Activated CD4-positive, alpha-beta T cell treated with anti-CD3 and anti-CD28 coated beads, Interleukin-2, amount 50 U/mL, for 24 hours (primary cell): ENCODE data around the gene ZYG11B.
"Not testable (repeated sequence)": the region's sequence is repeated elsewhere in the genome, so short reads cannot be mapped to it uniquely, and the experiment has no call there.

Experiments
- DNase-seq, 2 donors: peaks; one replicate each; pipeline ENCODE4 v3.0.0-alpha.2; 2020; ENCODE audit warnings: low read depth in 1 of 2, low spot score in 1 of 2

ZYG11B gene

GRCh38 chr1:52706941-52707926 lies 19.0 kb upstream of the ZYG11B start:
- no peak for DNase-seq

- DNase-seq: no peak
These were observed 18.2 kb upstream of the ZYG11B start for GRCh38 chr1:52707927-52708655.

GRCh38 chr1:52709016-52709415 lies 17.2 kb upstream of the ZYG11B start:
- DNase-seq: no peak

GRCh38 chr1:52713590-52713989 lies 12.7 kb upstream of the ZYG11B start:
- DNase-seq: no peak

- DNase-seq: not testable (repeated sequence)
These were observed 11.0 kb upstream of the ZYG11B start for GRCh38 chr1:52715296-52715695.

- no peak for DNase-seq
These were observed 3.0 kb upstream of the ZYG11B start for GRCh38 chr1:52723260-52723659.

GRCh38 chr1:52725903-52726264 lies 369 bp upstream of the ZYG11B start:
- DNase-seq: no peak

GRCh38 chr1:52727114-52727586 lies 897 bp downstream of the ZYG11B start:
- no peak for DNase-seq

GRCh38 chr1:52727956-52728656 lies 1.9 kb downstream of the ZYG11B start:
- DNase-seq: no peak

- DNase-seq: no peak
These were observed 7.1 kb downstream of the ZYG11B start for GRCh38 chr1:52733368-52733767.

- not testable (repeated sequence) for DNase-seq
These were observed 9.1 kb downstream of the ZYG11B start for GRCh38 chr1:52735371-52735770.

GRCh38 chr1:52738148-52738547 lies 11.9 kb downstream of the ZYG11B start:
- DNase-seq: no peak

GRCh38 chr1:52738893-52739292 lies 12.6 kb downstream of the ZYG11B start:
- no peak for DNase-seq

GRCh38 chr1:52739699-52740467 lies 13.6 kb downstream of the ZYG11B start:
- DNase-seq: no peak

GRCh38 chr1:52741259-52741658 lies 15.0 kb downstream of the ZYG11B start:
- DNase-seq: no peak

GRCh38 chr1:52746189-52746588 lies 19.9 kb downstream of the ZYG11B start:
- no peak for DNase-seq

GRCh38 chr1:52747450-52747849 lies 21.2 kb downstream of the ZYG11B start:
- DNase-seq: no peak

GRCh38 chr1:52748119-52748518 lies 21.9 kb downstream of the ZYG11B start:
- no peak for DNase-seq

GRCh38 chr1:52749496-52749895 lies 23.2 kb downstream of the ZYG11B start:
- DNase-seq: not testable (repeated sequence)

- DNase-seq: not testable (repeated sequence)
These were observed 23.9 kb downstream of the ZYG11B start for GRCh38 chr1:52750139-52750538.
